SK-N-SH treated with all-trans-retinoic acid at 6 μM for 48 hours (cell line): ENCODE measurements around the gene GRM5.

ENCODE experiments used
- ATAC-seq: fragments of 200-7000 bp; cut with Tn5 transposase; 3 replicates; pipeline ENCODE4 v1.9.1; 2020; ENCODE audit warnings: mild to moderate bottlenecking, moderate library complexity
- CREB5 ChIP-seq: fragments of 250-450 bp; sonication (Bioruptor Pico); IDR thresholded peaks from 2 replicates; pipeline ENCODE4 v1.5.1; 2020; ENCODE audit warnings: low read depth, mild to moderate bottlenecking, moderate library complexity
- CSDC2 ChIP-seq: fragments of 250-450 bp; sonication (Bioruptor Pico); IDR thresholded peaks from 2 replicates; pipeline ENCODE4 v1.5.0; 2020; ENCODE audit warnings: mild to moderate bottlenecking, moderate library complexity
- CSRNP3 ChIP-seq: fragments of 250-450 bp; sonication (Bioruptor Pico); IDR thresholded peaks from 2 replicates; pipeline ENCODE4 v1.5.1; 2021; ENCODE audit warnings: mild to moderate bottlenecking, moderate library complexity
- GLIS3 ChIP-seq: fragments of 250-450 bp; sonication (Bioruptor Pico); IDR thresholded peaks from 2 replicates; pipeline ENCODE4 v1.5.0; 2020; ENCODE audit warnings: mild to moderate bottlenecking, moderate library complexity
- ISL1 ChIP-seq: fragments of 250-450 bp; sonication (Bioruptor Pico); IDR thresholded peaks from 2 replicates; pipeline ENCODE4 v2.1.2; 2022; ENCODE audit warnings: mild to moderate bottlenecking, moderate library complexity
- OSR1 ChIP-seq: fragments of 250-450 bp; sonication (Bioruptor Pico); IDR thresholded peaks from 2 replicates; pipeline ENCODE4 v1.8.0; 2022; ENCODE audit warnings: moderate library complexity, mild to moderate bottlenecking, inconsistent platforms
- PATZ1 ChIP-seq: fragments of 250-450 bp; sonication (Bioruptor Pico); IDR thresholded peaks from 2 replicates; pipeline ENCODE4 v1.8.0; 2020; ENCODE audit warnings: mild to moderate bottlenecking, moderate library complexity, borderline replicate concordance
- POU6F1 ChIP-seq: fragments of 250-450 bp; sonication (Bioruptor Pico); IDR thresholded peaks from 2 replicates; pipeline ENCODE4 v1.8.0; 2021; ENCODE audit warnings: low read depth, mild to moderate bottlenecking, moderate library complexity, borderline replicate concordance
- PPARA ChIP-seq: fragments of 250-450 bp; sonication (Bioruptor Pico); IDR thresholded peaks from 2 replicates; pipeline ENCODE4 v1.5.0; 2020; ENCODE audit warnings: mild to moderate bottlenecking, borderline replicate concordance
- RARB ChIP-seq: fragments of 250-450 bp; sonication (Bioruptor Pico); IDR thresholded peaks from 2 replicates; pipeline ENCODE4 v1.8.0; 2021; ENCODE audit warnings: mild to moderate bottlenecking, moderate library complexity
- TCF4 ChIP-seq: fragments of 250-450 bp; sonication (Bioruptor Pico); IDR thresholded peaks from 2 replicates; pipeline ENCODE4 v1.8.0; 2021; ENCODE audit warnings: mild to moderate bottlenecking, moderate library complexity, borderline replicate concordance
- TSHZ2 ChIP-seq: fragments of 250-450 bp; sonication (Bioruptor Pico); IDR thresholded peaks from 2 replicates; pipeline ENCODE4 v1.5.0; 2020; ENCODE audit warnings: mild to moderate bottlenecking, moderate library complexity
- ZC3H10 ChIP-seq: fragments of 250-450 bp; sonication (Bioruptor Pico); IDR thresholded peaks from 2 replicates; pipeline ENCODE4 v1.5.1; 2021; ENCODE audit warnings: mild to moderate bottlenecking, moderate library complexity
- ZFP3 ChIP-seq: fragments of 250-450 bp; sonication (Bioruptor Pico); IDR thresholded peaks from 2 replicates; pipeline ENCODE4 v1.5.0; 2020; ENCODE audit warnings: mild to moderate bottlenecking, moderate library complexity
- ZFP30 ChIP-seq: fragments of 450-650 bp; formaldehyde crosslinking; IDR thresholded peaks from 2 replicates; pipeline ENCODE4 v1.5.0; 2022; ENCODE audit warnings: mild to moderate bottlenecking, moderate library complexity
- ZNF565 ChIP-seq: fragments of 450-650 bp; formaldehyde crosslinking; conservative IDR thresholded peaks from 2 replicates; pipeline ENCODE4 v1.5.0; 2020; ENCODE audit warnings: low read depth, mild to moderate bottlenecking, moderate library complexity
- ZNF70 ChIP-seq: fragments of 450-650 bp; formaldehyde crosslinking; IDR thresholded peaks from 2 replicates; pipeline ENCODE4 v1.5.0; 2020; ENCODE audit warnings: mild to moderate bottlenecking, moderate library complexity
- ZNF8 ChIP-seq: fragments of 450-650 bp; formaldehyde crosslinking; IDR thresholded peaks from 2 replicates; pipeline ENCODE4 v1.5.0; 2020; ENCODE audit warnings: mild to moderate bottlenecking, moderate library complexity

The GRM5 gene

GRCh38 chr11:88799771-88800500 is 265.8 kb downstream of the GRM5 start:
- TF ChIP-seq ZNF8 (no peak), ZFP30 (no peak), RARB (no peak), ZFP3 (CRISPR knock-in tag) (no peak), CREB5 (CRISPR knock-in tag) (no peak), PATZ1 (CRISPR knock-in tag) (no peak)

GRCh38 chr11:88790182-88790581 is 275.6 kb downstream of the GRM5 start:
- TF ChIP-seq PPARA (CRISPR knock-in tag), result no peak
- no peak for TF ChIP-seq ZNF8
- TF ChIP-seq ISL1 (CRISPR knock-in tag), result no peak
- TF ChIP-seq TSHZ2 (CRISPR knock-in tag), result no peak
- no peak for TF ChIP-seq CREB5 (CRISPR knock-in tag)
- no peak for TF ChIP-seq TCF4 (CRISPR knock-in tag)
- no peak for TF ChIP-seq CSDC2 (CRISPR knock-in tag)
- no peak for TF ChIP-seq ZFP30
- TF ChIP-seq, all 23 proteins: peak for 0
- no peak for ATAC-seq

More at GRCh38 chr11:88799771-88800500, 265.8 kb downstream of the GRM5 start:
- no peak for ATAC-seq

GRCh38 chr11:88779577-88779976 is 286.2 kb downstream of the GRM5 start:
- no peak for ATAC-seq
- TF ChIP-seq OSR1 (CRISPR knock-in tag) (no peak), TSHZ2 (CRISPR knock-in tag) (no peak), CREB5 (CRISPR knock-in tag) (no peak), POU6F1 (no peak), GLIS3 (no peak), PATZ1 (CRISPR knock-in tag) (no peak), ISL1 (CRISPR knock-in tag) (no peak), ZFP3 (CRISPR knock-in tag) (no peak), CSDC2 (CRISPR knock-in tag) (no peak), ZFP30 (no peak), ZC3H10 (CRISPR knock-in tag) (no peak), TCF4 (CRISPR knock-in tag) (no peak), ZNF70 (no peak), PPARA (CRISPR knock-in tag) (no peak), ZNF565 (CRISPR knock-in tag) (no peak), ZNF8 (no peak), CSRNP3 (no peak)
